Left renal pelvis (tissue), 4 donors: ENCODE data around the gene FBLN7. TPM values are rescaled to one million over a fixed set of nuclear protein-coding genes. Genes with fewer than 3 reads are reported as not detected.

Experiments used
- DNase-seq, 4 donors: peaks; one replicate each; pipeline ENCODE4 v3.0.0-alpha.2; 2013; ENCODE audit warnings: low read depth in 4 of 4, low spot score in 3 of 4
- polyA plus RNA-seq, 4 donors: library from polyadenylated mRNA; unstranded; fragments of 120-200 nt; gene quantifications; one replicate each; pipeline ENCODE4 v1.2.1, GENCODE V29; 2013; ENCODE audit not compliant: insufficient read length in 4 of 4

Gene FBLN7
- polyA plus RNA-seq, 4 donors, result 9.8 to 26.9 (median 13.5) TPM

DNA sequence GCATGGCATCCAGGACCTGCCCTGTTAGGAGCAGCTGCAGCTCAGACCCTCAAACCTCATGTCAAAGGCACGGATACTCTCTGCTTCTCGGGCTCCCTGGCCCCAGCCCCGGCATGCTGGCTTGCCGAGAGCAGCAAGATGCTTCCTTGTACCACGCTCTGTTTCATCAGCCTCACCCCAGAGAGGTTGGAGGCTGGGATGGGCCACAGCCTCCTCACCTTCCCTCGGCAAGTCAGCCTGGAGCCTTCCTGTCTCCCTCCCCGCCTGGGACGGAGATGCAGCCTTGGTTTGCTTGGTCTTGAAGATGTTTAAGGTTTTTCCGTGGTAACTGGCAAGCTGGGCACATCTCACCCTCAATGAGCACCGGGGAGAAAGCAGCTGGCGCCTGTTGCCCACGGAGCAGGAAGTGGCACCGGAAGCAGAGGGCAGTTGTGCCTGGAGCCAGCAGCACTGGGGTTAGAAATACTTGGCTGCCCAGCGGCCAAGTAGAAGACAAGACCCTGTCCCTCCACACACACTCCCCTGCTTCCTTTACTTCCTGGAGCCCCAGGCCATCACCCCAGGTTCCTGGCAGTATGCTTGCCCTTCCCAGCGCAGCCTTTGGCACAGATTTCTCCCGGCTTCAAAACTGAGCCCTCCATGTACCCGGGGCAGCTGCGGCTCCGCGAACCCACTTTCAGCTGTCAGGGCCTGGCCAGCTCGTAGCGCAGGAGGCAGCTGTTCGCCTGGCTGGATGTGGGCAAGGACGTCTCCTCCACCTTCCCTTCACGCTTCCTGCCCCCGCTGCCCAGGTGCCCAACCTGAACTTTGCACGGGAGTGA is 17.4 kb downstream of the FBLN7 start:
- no peak for DNase-seq

DNA sequence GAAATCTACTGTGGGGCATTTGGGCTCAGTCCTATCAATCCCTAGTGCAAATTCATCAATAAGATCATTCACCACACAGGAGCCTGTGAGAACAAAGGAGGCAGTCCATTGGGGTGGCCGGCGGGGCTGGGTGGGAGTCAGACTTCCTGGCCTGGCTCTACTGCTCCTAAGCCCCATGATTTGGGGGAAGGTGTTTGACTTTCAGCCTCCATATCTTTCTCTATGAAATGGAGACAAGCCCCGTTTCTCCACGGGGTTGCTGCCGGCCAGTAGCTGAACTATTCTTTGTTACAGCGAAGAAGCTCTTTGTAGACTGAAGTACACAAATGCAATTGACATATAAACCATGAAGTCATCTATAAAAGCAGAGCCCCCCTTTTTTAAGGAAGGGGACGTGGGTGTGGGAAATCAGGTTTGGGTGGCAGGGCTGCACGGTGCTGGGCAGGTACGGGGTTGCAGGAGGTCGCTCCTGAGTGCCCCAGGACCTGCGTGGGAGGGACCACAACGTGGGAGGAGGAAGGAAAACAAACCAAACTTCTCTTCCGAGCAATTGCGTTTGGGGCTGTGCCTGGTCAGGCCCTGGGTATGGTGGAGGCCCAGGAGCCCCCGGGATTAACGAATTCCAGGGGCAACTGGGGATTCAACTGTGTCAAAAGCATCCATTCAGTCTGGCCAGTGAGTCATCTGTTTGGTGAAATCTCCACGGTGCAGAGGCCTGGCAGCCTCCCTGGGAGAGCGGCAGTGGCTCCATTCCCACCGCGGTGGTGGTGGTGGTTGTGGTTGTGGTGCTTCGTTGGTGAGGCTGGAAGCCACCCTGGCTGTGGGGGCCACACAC is 18.2 kb downstream of the FBLN7 start:
- DNase-seq, result no peak

GRCh38 chr2:112157472-112157871 is 19.3 kb downstream of the FBLN7 start:
- no peak for DNase-seq

DNA sequence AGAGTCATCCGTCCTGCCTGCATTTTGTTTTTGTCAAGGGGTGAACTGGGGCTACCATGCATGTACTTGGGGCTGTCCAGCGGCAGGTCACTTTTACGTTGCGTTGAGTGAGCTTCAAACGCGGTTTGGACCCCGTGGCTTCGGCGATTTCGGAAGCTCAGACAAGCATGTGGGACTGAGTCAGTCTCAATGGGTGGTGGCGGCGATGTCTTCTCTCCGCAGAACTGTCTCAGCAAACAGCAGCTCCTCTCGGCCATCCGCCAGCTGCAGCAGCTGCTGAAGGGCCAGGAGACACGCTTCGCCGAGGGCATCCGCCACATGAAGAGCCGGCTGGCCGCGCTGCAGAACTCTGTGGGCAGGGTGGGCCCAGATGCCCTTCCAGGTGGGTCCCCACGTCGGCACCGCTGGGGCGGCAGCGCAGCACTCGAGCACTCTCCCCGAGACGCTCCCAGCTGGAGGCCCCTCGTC is 21.3 kb downstream of the FBLN7 start:
- DNase-seq, result no peak

DNA sequence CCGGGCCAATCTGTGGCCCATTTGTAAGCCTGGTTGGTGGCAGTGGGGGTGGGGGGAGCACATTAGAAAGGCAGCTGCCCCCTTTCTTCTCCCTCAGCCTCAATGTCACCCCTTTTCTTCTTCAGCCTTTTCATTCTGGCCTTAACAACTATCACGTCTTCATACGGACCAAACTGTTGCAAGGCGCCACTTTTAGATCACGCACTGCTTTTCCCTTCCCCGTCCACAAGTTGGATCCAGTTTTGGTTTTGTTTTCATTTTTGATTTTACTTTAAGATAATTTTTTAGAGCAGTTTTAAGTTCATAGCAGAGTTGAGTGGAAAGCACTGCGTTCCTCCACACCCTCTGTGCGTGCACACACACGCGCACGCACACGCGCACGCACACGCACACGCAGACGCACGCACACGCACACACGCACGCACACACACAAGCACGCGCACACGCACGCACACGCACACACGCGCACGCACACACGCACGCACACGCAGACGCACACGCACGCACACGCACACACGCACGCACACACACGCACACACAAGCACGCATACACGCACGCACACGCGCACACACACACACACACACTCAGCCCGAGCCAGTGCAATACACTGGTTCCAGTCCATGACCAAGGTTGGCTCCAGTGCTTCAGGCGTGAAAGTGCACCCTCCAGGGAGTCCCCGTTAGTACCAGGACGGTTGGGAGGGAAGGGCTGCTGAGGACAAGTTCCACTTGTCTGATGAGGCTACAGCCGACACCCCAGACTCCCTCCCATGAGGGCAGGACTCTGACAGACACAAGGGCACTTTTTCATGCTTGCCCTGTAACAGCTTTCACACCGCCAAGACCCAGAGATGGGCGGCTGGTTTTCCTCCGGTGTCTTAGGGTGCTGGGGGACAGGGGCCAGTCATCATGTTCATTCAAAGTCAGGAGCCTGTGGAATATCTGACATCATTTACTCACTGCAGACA is 22.4 kb downstream of the FBLN7 start:
- no peak for DNase-seq

DNA sequence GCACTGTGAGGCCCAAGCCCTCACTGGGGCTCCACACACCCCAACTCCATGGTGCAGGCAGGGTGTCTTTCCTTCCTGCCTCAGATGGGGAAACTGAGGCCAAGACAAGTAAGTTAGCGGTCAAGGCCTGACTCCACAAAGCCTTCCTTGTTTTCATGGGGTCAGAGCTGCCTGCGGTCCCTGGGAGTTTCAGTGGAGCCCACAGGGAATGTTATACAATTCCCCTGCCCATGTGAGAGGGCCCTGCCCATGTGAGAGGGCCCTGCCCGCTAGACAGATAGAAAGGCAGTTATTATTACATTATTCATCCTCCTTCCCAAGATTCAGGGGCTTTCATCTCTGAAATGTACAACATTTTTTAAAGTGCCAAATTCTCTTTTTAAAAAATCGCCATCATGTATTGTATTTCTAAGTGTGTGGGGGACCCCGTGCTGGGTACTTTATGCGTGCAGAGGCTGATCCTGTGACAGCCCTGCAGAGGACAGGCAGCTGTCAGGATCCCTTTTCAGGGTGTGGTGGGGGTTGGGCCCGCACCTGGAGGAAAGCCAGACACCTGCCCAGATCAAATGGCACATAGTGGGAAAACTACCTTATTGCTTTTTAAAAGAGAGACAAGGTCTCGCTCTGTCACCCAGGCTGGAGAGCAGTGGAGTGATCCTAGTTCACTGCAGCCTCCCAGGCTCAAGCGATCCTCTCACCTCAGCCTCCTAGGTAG is 23.4 kb downstream of the FBLN7 start:
- no peak for DNase-seq

- DNase-seq, result no peak
Observed at GRCh38 chr2:112162341-112162740, 24.2 kb downstream of the FBLN7 start.

GRCh38 chr2:112162956-112163355 is 24.8 kb downstream of the FBLN7 start:
- DNase-seq, result no peak

GRCh38 chr2:112163541-112163981 is 25.4 kb downstream of the FBLN7 start:
- DNase-seq, result no peak

- DNase-seq, result no peak
Observed at GRCh38 chr2:112164876-112165275, 26.7 kb downstream of the FBLN7 start.

DNA sequence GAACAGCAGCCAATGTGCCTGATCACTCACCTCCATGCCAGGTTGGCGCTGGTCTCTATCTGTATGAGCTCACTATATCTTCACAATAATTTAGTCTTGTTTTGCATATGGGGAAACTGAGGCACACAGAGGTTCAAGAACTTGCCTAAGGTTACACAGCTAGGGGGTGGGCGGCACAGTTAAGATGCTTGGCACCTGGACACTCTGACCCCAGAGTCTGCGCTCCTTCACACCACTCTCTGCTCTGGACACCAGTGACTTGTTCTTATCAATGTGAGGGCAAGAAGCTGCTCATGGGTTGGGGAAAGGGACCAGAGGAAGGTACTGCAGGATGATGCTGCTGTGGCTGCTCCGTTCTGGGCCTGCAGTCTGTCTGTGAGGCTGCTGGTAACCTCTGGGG is 27.1 kb downstream of the FBLN7 start:
- no peak for DNase-seq

- no peak for DNase-seq
Observed at GRCh38 chr2:112166806-112167499, 28.8 kb downstream of the FBLN7 start.

DNA sequence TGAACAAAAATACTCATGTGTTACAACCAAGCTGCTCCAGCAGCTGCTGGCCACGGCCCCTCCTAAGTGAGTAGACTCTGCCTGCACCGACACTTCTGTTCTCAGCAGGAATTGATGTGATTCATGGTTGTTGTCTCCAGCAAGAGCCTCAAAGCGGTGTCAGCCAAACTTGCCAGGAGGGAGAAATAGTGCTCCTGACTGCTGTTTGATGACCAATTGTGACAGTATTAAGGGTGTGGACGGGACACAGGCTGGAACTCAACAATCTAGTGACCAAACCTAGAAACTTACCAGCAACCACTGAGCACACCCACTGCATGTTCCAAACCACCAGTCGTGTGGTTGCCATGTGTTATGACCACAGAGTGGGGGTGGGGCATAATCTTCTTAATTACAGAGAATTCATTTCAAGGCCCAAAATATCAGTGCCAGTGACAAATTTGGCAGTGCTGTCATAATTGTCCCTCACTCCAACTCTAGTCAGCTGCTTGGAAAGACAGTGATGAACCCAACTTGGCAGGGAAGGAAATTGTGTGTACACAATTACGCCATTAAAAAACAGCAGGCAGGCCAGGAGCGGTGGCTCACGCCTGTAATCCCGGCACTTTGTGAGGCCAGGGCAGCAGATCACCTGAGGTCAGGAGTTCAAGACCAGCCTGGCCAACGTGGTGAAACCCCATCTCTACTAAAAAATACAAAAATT is 30.4 kb downstream of the FBLN7 start:
- DNase-seq, result no peak

GRCh38 chr2:112170495-112170894 is 32.3 kb downstream of the FBLN7 start:
- no peak for DNase-seq

DNA sequence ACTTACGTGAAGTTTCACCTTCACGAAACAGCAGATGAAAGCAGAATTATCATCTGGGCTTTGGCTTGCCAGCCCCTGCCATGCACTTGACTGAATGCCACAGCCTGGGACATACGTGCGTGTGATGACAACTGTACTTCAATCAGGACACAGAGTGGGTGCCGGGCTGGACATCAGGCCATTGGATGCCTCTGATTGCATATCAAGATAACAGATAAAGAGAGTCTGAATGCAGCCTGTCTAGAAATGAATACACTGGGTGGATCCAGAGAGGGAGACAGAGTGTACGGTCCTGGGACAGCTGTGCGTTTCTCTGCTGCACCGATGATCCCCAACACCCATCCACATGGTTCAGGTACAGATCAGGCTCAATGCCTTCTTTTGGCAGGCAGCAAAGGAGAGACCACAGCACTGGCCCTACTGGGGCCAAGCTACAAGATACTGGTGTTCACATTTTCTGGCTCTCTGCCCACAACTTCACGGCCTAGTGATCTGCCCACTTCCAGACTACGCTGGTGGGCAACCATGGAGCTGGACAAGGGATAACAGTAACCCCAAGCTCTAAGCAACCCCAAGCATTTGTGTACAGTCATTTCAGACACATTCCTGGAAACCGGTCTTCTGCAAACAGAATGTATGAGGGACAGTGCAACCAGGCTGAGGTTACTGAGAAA is 35.6 kb downstream of the FBLN7 start:
- peak in 1 of 4 donors; percentile 16 for DNase-seq

DNA sequence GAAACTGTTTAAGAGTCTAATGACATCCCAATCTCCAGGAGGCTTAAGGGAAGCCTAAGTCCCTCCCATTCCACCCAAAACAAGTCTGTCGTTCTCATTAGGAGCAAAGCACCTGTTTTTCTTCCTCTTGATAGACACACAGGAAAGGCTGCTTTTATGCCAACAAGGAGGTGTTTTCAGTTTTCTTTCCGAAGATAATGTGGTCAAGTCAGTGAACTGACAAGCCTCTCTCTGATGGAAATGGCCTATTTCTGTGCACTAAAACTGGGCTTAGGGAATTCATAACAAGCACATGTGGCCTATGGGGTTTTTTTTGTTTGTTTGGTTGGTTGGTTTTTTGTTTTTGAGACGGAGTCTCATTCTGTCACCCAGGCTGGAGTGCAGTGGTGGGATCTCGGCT is 36.2 kb downstream of the FBLN7 start:
- no peak for DNase-seq

DNA sequence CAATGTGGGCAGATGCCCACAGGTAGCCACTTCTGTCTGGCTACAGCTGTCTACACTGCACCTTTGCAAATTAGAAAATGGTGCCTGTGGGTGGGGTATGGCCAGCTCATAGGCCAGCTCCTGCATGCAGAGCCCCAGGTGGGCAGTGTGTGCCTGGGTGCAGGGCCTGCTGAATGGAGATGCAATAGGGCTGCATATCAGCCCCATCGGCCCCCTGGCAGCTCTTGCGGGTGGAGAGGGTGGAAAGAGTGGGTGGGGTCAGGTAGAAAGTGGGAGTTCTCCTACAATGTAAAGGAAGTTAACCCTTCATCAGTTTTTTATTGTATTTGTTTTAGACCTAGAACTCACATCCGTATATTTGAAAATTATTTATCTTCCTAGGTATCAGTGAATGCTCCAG is 37.1 kb downstream of the FBLN7 start:
- no peak for DNase-seq

DNA sequence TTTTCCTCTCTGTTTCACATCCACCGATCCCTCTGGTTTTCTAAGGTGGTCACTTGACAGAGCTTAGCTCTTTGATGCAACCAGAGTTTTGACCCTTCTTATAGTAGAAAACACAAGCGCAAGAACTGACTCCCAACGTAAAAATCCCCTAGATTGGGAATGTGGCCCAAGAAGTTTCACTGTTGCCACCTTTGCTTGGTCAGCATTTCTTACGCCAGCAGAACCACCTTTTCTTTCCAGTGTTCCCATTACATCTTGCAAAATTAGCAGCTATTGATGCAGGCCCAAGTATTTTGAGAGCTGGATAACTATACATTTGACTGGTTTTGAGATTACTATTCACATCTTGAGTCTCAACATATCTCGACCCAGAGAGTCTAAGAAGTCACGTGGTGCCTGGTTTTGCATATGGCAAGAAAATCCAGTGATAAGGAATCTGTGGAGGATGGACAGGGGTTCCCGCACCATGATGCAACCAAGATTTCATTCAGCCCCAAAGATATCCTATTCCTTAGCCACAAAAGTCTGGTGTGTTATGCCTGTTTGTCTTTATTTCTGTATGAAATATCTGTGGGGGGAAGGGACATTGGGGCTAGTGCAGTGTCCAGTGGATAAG is 37.9 kb downstream of the FBLN7 start:
- no peak for DNase-seq
